K562 (cell line): Measurements from ENCODE around the gene ABHD16A. TPM values are rescaled to one million over a fixed set of nuclear protein-coding genes. Genes with fewer than 3 reads are reported as not detected.

Experiments used
- BHLHE40 ChIP-seq: IDR thresholded peaks from 2 replicates; pipeline ENCODE4 v1.6.1; 2011; ENCODE audit warnings: low read length, improper control_type of control experiment
- CC2D1A ChIP-seq: fragments of 450-650 bp; IDR thresholded peaks from 2 replicates; pipeline ENCODE4 v1.6.1; 2017; ENCODE audit warnings: mild to moderate bottlenecking
- ERF ChIP-seq: fragments of 450-650 bp; formaldehyde crosslinking; IDR thresholded peaks from 2 replicates; pipeline ENCODE4 v1.4.0; 2020; ENCODE audit warnings: mild to moderate bottlenecking, mixed read lengths
- MCM7 ChIP-seq, 2 experiments: fragments of 450-650 bp; IDR thresholded peaks; 2 replicates each; pipeline ENCODE4 v1.6.1; 2016 to 2018
- POLR2A ChIP-seq: fragments of 450-650 bp; conservative IDR thresholded peaks from 2 replicates; pipeline ENCODE4 v1.6.1; 2016
- RBM22 ChIP-seq: fragments of 200-400 bp; formaldehyde crosslinking; IDR thresholded peaks from 2 replicates; pipeline ENCODE4 v1.6.1; 2018; ENCODE audit warnings: low read length, low read depth; ENCODE audit not compliant: poor library complexity, severe bottlenecking
- SMAD3 ChIP-seq: fragments of 450-650 bp; formaldehyde crosslinking; conservative IDR thresholded peaks from 2 replicates; pipeline ENCODE4 v1.4.0; 2020; ENCODE audit warnings: mild to moderate bottlenecking
- ZNF140 ChIP-seq: fragments of 250-450 bp; sonication (Bioruptor Pico); IDR thresholded peaks from 2 replicates; pipeline ENCODE4 v1.8.0; 2021; ENCODE audit warnings: moderate library complexity, mild to moderate bottlenecking, inconsistent platforms
- ZNF316 ChIP-seq: fragments of 450-650 bp; IDR thresholded peaks from 2 replicates; pipeline ENCODE4 v1.6.1; 2016
- polyA plus RNA-seq, 8 experiments: library from polyadenylated mRNA; depleted of rRNA in 4 of 8; stranded (reverse) in 5 of 8; unstranded in 3 of 8; fragments of >200 nt; fragmentation: Nextera tagmentation in 2 of 8; fragmentation: Illumina TruSeq in 1 of 8; extraction: Ambion mirVana in 2 of 8; extraction: Trizol in 1 of 8; gene quantifications; 2 replicates each; pipeline versions ENCODE4 v1.2.1 to v1.2.3, GENCODE V29; 2011 to 2014; ENCODE audit warnings: inconsistent platforms in 1 of 8, missing spikeins in 1 of 8
- total RNA-seq, 7 experiments: library from RNA; depleted of rRNA in 6 of 7; stranded (reverse); fragments of >200 nt in 6 of 7; fragmentation: Illumina TruSeq in 2 of 7; extraction: Trizol in 2 of 7; gene quantifications; 2 replicates each; pipeline versions ENCODE4 v1.2.1 to v1.2.3, GENCODE V29; 2011 to 2021; ENCODE audit warnings: low replicate concordance in 1 of 7
- TF ChIP-seq, protein P1 (sequence below): fragments of 450-650 bp; IDR thresholded peaks from 2 replicates; pipeline ENCODE4 v1.6.1; 2016; ENCODE audit warnings: low read depth
- TF ChIP-seq, protein P2 (sequence below), 2 experiments: fragments of 450-650 bp in 1 of 2; sonication (generic) in 1 of 2; formaldehyde crosslinking; conservative IDR thresholded peaks; 2 replicates each; pipeline versions ENCODE4 v1.4.0 to v1.8.1; 2020 to 2022; ENCODE audit warnings: mild to moderate bottlenecking in 1 of 2, missing genetic modification reagents in 1 of 2
- TF ChIP-seq, protein P3 (sequence below): fragments of 200-800 bp; sonication (Bioruptor generic); IDR thresholded peaks from 2 replicates; pipeline ENCODE4 v1.6.1; 2016; ENCODE audit warnings: missing genetic modification characterization, missing compliant biosample characterization

ABHD16A gene
- total and polyA plus RNA-seq, 9 of the 15 experiments (the other 6 are each of a cell fraction or from before 2014, with no cell fraction given): 25.8 to 120 (median 81.6) TPM

DNA sequence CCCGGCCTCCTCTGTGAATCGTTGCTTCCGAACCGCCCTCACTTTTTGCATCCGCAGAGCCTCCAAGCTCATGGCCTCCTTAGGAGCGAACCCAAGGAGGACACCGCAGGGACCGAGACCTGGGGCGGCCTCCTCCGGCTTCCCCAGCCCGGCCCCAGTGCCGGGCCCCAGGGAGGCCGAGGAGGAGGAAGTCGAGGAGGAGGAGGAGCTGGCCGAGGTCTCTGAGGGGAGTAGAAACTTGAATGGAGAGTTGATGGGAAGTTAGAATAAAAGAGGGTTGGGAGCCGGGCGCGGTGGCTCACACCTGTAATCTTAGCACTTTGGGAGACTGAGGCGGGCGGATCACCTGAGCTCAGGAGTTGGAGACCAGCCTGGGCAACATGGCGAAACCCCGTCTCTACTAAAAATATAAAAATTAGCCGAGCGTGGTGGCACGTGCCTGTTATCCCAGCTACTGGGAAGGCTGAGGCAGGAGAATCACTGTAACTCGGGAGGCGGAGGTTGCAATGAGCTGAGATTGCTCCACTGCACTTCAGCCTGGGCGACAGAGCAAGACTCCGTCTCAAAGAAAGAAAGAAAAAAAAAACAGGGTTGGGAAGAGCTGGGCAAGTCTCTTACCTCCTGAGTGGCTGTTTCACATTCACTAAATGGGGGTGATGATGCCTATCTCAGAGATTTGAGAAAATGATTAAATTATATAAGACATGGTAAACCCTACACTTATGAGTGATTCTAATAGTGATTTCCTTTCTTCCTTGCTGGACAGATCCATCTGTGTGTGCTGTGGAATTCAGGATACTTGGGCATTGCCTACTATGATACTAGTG is 37.5 kb upstream of the ABHD16A start (continued):
- TF ChIP-seq, protein P1, sequence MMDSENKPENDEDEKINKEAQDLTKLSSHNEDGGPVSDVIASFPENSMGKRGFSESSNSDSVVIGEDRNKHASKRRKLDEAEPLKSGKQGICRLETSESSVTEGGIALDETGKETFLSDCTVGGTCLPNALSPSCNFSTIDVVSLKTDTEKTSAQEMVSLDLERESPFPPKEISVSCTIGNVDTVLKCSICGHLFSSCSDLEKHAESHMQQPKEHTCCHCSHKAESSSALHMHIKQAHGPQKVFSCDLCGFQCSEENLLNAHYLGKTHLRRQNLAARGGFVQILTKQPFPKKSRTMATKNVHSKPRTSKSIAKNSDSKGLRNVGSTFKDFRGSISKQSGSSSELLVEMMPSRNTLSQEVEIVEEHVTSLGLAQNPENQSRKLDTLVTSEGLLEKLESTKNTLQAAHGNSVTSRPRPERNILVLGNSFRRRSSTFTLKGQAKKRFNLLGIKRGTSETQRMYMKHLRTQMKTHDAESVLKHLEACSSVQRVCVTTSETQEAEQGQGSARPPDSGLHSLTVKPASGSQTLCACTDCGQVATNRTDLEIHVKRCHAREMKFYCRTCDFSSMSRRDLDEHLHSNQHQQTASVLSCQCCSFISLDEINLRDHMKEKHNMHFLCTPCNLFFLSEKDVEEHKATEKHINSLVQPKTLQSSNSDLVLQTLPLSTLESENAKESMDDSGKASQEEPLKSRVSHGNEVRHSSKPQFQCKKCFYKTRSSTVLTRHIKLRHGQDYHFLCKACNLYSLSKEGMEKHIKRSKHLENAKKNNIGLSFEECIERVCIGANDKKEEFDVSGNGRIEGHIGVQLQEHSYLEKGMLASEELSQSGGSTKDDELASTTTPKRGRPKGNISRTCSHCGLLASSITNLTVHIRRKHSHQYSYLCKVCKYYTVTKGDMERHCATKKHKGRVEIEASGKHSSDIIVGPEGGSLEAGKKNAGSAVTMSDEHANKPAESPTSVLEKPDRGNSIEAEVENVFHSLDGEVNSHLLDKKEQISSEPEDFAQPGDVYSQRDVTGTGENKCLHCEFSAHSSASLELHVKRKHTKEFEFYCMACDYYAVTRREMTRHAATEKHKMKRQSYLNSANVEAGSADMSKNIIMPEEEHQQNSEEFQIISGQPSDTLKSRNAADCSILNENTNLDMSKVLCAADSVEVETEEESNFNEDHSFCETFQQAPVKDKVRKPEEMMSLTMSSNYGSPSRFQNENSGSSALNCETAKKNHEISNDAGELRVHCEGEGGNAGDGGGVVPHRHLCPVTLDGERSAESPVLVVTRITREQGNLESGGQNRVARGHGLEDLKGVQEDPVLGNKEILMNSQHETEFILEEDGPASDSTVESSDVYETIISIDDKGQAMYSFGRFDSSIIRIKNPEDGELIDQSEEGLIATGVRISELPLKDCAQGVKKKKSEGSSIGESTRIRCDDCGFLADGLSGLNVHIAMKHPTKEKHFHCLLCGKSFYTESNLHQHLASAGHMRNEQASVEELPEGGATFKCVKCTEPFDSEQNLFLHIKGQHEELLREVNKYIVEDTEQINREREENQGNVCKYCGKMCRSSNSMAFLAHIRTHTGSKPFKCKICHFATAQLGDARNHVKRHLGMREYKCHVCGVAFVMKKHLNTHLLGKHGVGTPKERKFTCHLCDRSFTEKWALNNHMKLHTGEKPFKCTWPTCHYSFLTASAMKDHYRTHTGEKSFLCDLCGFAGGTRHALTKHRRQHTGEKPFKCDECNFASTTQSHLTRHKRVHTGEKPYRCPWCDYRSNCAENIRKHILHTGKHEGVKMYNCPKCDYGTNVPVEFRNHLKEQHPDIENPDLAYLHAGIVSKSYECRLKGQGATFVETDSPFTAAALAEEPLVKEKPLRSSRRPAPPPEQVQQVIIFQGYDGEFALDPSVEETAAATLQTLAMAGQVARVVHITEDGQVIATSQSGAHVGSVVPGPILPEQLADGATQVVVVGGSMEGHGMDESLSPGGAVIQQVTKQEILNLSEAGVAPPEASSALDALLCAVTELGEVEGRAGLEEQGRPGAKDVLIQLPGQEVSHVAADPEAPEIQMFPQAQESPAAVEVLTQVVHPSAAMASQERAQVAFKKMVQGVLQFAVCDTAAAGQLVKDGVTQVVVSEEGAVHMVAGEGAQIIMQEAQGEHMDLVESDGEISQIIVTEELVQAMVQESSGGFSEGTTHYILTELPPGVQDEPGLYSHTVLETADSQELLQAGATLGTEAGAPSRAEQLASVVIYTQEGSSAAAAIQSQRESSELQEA: no peak
- TF ChIP-seq SMAD3 (no peak), RBM22 (peak; percentile 58), CC2D1A (peak; percentile 13; the same call in 1 of the 2 replicates), ERF (no peak), BHLHE40 (peak; percentile 73), MCM7 (IDR thresholded peaks at IDR 0.05) (0 out of 4 replicates have a peak, but pooled peaks of 1 of the 2 experiments have one; percentile 18), ZNF316 (no peak), POLR2A (peak; percentile 2; the same call in 1 of the 2 replicates), ZNF140 (CRISPR knock-in tag) (peak; percentile 25; the same call in 1 of the 2 replicates)
- TF ChIP-seq, protein P2, sequence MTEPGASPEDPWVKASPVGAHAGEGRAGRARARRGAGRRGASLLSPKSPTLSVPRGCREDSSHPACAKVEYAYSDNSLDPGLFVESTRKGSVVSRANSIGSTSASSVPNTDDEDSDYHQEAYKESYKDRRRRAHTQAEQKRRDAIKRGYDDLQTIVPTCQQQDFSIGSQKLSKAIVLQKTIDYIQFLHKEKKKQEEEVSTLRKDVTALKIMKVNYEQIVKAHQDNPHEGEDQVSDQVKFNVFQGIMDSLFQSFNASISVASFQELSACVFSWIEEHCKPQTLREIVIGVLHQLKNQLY (CRISPR knock-in tag; conservative IDR thresholded peaks at IDR 0.05): no peak; a peak in 1 of 4 replicates
- TF ChIP-seq, protein P3, sequence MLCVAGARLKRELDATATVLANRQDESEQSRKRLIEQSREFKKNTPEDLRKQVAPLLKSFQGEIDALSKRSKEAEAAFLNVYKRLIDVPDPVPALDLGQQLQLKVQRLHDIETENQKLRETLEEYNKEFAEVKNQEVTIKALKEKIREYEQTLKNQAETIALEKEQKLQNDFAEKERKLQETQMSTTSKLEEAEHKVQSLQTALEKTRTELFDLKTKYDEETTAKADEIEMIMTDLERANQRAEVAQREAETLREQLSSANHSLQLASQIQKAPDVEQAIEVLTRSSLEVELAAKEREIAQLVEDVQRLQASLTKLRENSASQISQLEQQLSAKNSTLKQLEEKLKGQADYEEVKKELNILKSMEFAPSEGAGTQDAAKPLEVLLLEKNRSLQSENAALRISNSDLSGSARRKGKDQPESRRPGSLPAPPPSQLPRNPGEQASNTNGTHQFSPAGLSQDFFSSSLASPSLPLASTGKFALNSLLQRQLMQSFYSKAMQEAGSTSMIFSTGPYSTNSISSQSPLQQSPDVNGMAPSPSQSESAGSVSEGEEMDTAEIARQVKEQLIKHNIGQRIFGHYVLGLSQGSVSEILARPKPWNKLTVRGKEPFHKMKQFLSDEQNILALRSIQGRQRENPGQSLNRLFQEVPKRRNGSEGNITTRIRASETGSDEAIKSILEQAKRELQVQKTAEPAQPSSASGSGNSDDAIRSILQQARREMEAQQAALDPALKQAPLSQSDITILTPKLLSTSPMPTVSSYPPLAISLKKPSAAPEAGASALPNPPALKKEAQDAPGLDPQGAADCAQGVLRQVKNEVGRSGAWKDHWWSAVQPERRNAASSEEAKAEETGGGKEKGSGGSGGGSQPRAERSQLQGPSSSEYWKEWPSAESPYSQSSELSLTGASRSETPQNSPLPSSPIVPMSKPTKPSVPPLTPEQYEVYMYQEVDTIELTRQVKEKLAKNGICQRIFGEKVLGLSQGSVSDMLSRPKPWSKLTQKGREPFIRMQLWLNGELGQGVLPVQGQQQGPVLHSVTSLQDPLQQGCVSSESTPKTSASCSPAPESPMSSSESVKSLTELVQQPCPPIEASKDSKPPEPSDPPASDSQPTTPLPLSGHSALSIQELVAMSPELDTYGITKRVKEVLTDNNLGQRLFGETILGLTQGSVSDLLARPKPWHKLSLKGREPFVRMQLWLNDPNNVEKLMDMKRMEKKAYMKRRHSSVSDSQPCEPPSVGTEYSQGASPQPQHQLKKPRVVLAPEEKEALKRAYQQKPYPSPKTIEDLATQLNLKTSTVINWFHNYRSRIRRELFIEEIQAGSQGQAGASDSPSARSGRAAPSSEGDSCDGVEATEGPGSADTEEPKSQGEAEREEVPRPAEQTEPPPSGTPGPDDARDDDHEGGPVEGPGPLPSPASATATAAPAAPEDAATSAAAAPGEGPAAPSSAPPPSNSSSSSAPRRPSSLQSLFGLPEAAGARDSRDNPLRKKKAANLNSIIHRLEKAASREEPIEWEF (CRISPR knock-in tag): peak; percentile 79; the same call in 1 of the 2 replicates
